Ectodermal cell (in vitro differentiated cells): ENCODE measurements around the gene FAR2.
"Not testable (repeated sequence)": the region's sequence is repeated elsewhere in the genome, so short reads cannot be mapped to it uniquely, and the experiment has no call there.

ENCODE experiments used
- H3K27ac ChIP-seq: 2 replicates; pipeline ENCODE4 v1.7.0; 2013; ENCODE audit warnings: mild to moderate bottlenecking, low read depth, low read length; ENCODE audit not compliant: insufficient read depth, poor library complexity, severe bottlenecking
- H3K27me3 ChIP-seq: 2 replicates; pipeline ENCODE4 v1.7.0; 2013; ENCODE audit warnings: mild to moderate bottlenecking, low read length; ENCODE audit not compliant: insufficient read depth, control insufficient read depth, poor library complexity, severe bottlenecking
- H3K36me3 ChIP-seq: one replicate; pipeline ENCODE4 v1.7.0; 2013; ENCODE audit warnings: low read length; ENCODE audit not compliant: control insufficient read depth, insufficient read depth
- H3K4me1 ChIP-seq: one replicate; pipeline ENCODE4 v1.7.0; 2013; ENCODE audit warnings: low read length; ENCODE audit not compliant: control insufficient read depth, insufficient read depth
- H3K4me3 ChIP-seq: 2 replicates; pipeline ENCODE4 v1.7.0; 2013; ENCODE audit warnings: low read depth, low read length, control low read depth; ENCODE audit not compliant: insufficient read depth
- H3K9me3 ChIP-seq: 2 replicates; pipeline ENCODE4 v1.7.0; 2013; ENCODE audit warnings: mild to moderate bottlenecking, low read length, moderate library complexity; ENCODE audit not compliant: control insufficient read depth
- WGBS, 2 experiments: methylation state at CpG; one replicate each; pipeline ENCODE4 v1.1.7; 2013; ENCODE audit warnings: missing lambda C conversion rate in 2 of 2; 5-methylcytosine and 5-hydroxymethylcytosine counted together

The FAR2 gene

DNA sequence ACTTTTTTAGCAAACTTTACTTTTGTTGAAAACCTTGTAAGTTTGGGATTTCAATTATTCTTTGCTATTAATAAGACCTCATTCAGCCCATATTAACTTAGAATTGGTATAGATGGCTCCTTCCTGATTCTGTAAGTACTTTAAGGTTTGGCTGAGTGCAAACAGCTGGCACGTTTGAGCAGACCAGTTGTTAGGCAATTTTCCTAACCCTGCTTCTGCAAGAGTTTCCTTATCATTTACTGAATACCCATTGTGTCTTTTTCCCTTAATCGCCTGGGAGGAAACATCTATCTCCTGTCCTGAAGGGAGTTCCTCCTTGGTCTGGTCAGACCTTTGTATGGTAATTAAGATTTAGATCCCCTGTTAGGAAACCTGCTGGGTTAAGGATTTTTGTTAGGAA, 20.9 kb downstream of the FAR2 start:
- not testable (repeated sequence) for H3K36me3 ChIP-seq, H3K27me3 ChIP-seq, H3K27ac ChIP-seq, H3K4me1 ChIP-seq, H3K4me3 ChIP-seq, H3K9me3 ChIP-seq
- 67 to 76% methylated on average over 2 of the region's 2 CpGs for WGBS, 2 experiments

DNA sequence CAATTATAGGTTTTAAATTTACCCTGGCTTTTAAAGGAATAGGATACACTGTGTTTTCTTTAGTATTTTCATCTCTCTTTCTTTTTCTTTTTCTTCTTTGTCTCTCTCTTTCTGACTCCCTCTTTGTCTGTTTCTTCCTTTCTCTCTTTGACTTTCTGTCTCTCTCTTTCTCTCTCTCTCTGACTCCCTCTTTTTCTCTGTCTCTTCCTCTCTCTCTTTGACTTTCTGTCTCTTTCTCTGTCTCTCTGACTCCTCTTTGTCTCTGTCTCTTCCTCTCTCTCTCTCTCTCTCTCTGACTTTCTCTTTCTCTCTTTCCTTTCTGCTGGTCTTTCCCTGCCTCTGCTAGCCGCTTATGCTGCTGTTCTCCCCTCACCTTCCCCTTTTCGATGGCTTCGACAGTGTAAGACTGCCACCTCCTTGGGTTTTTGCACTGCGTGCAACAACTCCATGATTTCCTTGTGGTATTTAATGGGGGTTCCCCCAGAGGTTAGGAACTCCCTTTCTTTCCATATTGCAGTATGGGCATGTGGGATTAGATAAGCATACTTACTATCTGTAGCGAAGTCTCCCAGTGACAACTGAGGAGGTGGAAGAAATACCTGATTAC, 21.5 kb downstream of the FAR2 start:
- H3K4me1 ChIP-seq, H3K27me3 ChIP-seq, H3K27ac ChIP-seq, H3K9me3 ChIP-seq, H3K36me3 ChIP-seq, H3K4me3 ChIP-seq: not testable (repeated sequence)
- WGBS, 2 experiments: 97 to 98% methylated on average over 4 to 5 of the region's 5 CpGs

DNA sequence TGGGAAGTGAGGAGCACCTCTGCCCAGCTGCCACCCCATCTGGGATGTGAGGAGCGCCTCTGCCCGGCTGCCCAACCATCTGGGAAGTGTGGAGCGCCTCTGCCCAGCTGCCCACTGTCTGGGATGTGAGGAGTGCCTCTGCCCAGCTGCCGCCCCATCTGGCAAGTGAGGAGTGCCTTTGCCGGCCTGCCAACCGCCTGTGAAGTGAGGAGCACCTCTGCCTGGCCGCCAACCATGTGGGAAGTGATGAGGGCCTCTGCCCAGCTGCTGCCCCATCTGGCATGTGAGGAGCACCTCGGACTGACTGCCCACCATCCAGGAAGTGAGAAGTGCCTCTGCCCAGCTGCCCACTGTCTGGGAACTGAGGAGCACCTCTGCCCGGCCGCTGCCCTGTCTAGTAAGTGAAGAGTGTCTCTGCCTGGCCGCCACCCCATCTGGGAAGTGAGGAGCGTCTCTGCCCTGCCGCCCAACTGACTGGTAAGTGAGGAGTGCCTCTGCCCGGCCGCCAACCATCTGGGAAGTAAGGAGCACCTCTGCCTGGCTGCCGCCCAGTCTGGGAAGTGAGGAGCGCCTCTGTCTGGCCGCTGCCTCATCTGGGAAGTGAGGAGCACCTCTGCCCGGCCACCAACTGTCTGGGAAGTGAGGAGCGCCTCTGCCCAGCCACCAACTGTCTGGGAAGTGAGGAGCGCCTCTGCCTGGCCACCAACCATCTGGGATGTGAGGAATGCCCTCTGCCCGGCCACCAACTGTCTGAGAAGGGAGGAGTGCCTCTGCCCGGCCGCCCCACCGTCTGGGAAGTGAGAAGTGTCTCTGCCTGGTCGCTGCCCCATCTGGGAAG, 22.6 kb downstream of the FAR2 start:
- Histone ChIP-seq H3K9me3 (no peaks in the 10 kb centered on the region), H3K27ac (no peak overlapping the region), H3K36me3 (peaks cover 4% of the 10 kb centered on the region), H3K27me3 (no peaks in the 10 kb centered on the region), H3K4me1 (no peaks in the 10 kb centered on the region), H3K4me3 (no peak overlapping the region)
- WGBS, 2 experiments: 86% methylated on average over 26 of the region's 26 CpGs

DNA sequence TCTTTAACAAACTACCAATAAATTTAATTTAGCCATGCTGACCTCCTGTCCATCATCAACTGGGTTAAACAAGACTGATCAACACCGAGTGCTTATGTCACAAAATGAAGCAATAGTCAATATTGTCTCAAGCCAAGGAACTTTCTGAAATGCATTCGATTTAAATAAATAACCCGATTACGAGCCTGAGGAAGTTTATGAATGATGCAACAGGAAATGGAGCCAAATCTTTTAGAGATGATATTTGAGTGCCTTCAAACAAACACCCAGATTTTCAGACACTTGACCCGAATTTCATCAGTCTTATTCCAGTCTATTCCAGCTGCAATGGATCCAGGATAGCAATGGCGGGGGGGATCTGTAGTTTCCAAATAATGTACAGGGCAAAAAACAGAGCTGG, 27.9 kb downstream of the FAR2 start:
- Histone ChIP-seq H3K4me3 (no peak overlapping the region), H3K4me1 (no peaks in the 10 kb centered on the region), H3K36me3 (no peaks in the 10 kb centered on the region), H3K9me3 (no peaks in the 10 kb centered on the region), H3K27ac (no peak overlapping the region), H3K27me3 (no peaks in the 10 kb centered on the region)
- WGBS, 2 experiments: 94 to 97% methylated on average over 6 of the region's 6 CpGs

DNA sequence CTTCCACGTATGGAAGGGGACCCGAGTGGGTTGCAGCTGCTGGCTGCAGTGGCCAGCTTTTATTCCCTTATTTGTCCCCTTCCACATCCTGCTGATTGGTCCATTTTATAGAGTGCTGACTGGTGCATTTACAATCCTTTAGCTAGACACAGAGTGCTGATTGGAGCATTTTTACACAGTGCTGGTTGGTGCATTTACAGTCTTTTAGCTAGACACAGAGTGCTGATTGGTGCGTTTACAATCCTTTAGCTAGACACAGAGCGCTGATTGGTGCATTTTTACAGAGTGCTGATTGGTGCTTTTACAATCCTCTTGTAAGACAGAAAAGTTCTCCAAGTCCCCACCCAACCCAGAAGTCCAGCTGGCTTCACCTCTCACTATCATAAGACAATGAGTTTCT, 33.2 kb downstream of the FAR2 start:
- not testable (repeated sequence) for H3K4me1 ChIP-seq, H3K9me3 ChIP-seq, H3K36me3 ChIP-seq, H3K27ac ChIP-seq, H3K27me3 ChIP-seq, H3K4me3 ChIP-seq
- WGBS, 2 experiments: 95 to 97% methylated on average over 4 of the region's 4 CpGs

DNA sequence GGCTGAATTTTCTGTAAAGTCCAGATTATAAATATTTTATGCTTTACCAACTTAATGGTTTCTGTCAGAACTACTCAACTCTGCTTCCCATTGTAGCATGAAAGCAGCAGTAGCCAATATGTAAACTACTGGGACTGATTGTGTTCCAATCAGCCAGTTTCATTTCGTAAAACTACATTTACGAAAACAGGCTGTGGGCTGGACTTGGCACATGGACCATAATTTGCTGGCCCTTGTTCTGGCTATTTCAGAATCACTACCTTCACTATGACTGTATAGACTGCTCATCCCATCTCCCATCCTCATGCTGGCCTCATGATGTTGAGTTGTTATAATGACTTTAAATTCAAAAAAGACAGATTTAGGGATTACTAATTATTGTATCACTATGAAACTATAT, 38.7 kb downstream of the FAR2 start:
- H3K4me1 ChIP-seq: no peaks in the 10 kb centered on the region
- 93 to 100% methylated on average over 2 of the region's 2 CpGs for WGBS, 2 experiments
- H3K27ac ChIP-seq: no peak overlapping the region
- no peak overlapping the region for H3K4me3 ChIP-seq
- H3K27me3 ChIP-seq: no peaks in the 10 kb centered on the region
- H3K36me3 ChIP-seq: no peaks in the 10 kb centered on the region
- no peaks in the 10 kb centered on the region for H3K9me3 ChIP-seq

DNA sequence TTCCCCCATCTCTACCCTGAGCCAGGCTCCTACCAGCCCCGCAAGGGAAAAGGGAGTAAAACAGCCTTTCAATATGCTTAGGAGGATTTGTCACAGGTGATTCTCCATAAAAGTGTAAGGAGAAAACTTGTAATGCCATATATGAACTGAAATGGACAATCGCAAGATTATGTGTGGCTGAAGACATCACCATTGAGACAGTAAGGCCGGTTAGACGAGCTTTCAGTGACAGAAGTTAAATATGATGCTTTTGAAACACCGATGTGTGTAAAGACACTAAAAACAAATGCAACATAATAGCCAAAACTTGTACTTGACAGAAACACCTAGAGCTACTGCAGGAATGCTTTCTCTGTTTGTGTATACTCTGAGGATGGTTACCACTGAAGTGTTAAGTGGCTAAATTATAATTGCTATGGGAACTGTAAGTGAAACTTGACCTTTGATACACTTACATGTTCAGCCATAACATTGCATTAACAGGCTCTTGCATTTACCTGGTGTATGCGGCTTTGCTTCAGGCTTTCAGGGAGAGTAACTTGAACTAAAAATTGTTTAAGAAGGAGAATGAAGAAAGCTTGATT, 42.3 kb downstream of the FAR2 start:
- H3K27ac ChIP-seq: no peak overlapping the region
- H3K36me3 ChIP-seq: no peaks in the 10 kb centered on the region
- H3K4me3 ChIP-seq: no peak overlapping the region
- WGBS, 2 experiments: 97 to 98% methylated on average over 5 to 6 of the region's 6 CpGs
- H3K27me3 ChIP-seq: no peaks in the 10 kb centered on the region
- no peaks in the 10 kb centered on the region for H3K4me1 ChIP-seq
- H3K9me3 ChIP-seq: no peaks in the 10 kb centered on the region

DNA sequence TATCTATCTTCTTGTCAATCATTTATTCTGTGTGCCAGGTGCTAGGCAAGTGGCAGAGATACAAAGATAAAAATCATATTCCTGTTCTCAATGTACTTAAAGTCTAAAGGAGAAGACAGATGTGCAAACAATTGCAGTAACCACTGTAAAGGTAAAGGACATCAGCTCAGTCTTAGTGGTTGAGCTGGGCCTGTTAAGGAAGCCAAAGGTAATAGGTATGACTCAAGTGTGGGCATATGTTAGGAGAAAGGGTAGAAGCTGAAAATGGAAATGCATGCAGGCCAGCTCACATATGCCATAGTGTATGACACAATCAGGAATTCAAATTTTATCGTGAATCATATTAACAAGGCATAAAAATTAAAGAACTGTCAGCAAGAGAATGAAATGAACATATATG, 49.8 kb downstream of the FAR2 start:
- WGBS, 2 experiments: 67 to 80% methylated on average over 1 of the region's 1 CpG
- H3K4me1 ChIP-seq: no peaks in the 10 kb centered on the region
- no peak overlapping the region for H3K27ac ChIP-seq
- no peaks in the 10 kb centered on the region for H3K9me3 ChIP-seq
- no peak overlapping the region for H3K4me3 ChIP-seq
- no peaks in the 10 kb centered on the region for H3K27me3 ChIP-seq
- H3K36me3 ChIP-seq: no peaks in the 10 kb centered on the region

DNA sequence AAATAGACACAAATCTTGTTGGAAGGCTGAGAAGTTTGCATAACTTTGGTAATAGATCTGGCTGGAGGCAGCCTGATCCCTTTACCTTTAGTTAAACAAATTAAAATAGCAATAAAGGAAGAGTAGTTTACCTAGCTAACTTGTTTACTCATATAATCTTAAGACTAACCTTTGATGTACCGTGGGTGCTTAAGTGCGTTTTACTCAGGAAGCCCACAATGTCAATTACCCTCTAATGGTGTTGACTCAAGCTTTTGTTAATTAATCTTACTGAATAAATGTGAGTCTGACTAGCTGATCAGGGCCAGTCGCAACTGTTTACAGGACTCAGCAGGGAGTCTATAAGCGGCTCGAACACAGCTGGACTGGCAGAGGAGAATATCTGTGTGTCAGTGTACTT, 51.5 kb downstream of the FAR2 start:
- Histone ChIP-seq H3K4me3 (no peak overlapping the region), H3K4me1 (no peaks in the 10 kb centered on the region), H3K36me3 (no peaks in the 10 kb centered on the region), H3K27me3 (no peaks in the 10 kb centered on the region), H3K9me3 (no peaks in the 10 kb centered on the region), H3K27ac (no peak overlapping the region)
- WGBS, 2 experiments: 27 to 50% methylated on average over 4 to 5 of the region's 5 CpGs

DNA sequence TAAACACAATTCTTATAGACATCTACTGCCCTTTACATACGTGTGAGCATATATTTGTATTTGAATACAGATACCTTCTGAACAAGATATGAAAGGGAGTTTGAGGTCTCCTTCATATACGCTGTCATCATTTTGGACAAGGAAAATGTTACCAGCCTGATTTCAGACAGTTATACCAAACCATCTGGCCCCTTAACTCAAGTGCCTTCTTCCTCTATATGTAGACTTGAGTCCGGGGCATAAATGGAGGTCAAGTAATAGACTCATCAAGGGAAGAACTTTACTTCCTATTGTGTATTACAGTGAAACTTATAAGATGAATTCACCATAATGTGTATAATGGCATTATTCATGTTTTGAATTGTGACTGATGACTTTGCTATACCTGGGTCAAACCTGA, 52.2 kb downstream of the FAR2 start:
- H3K36me3 ChIP-seq: no peaks in the 10 kb centered on the region
- 91 to 92% methylated on average over 1 to 2 of the region's 3 CpGs for WGBS, 2 experiments
- no peaks in the 10 kb centered on the region for H3K4me1 ChIP-seq
- H3K4me3 ChIP-seq: no peak overlapping the region
- no peaks in the 10 kb centered on the region for H3K27me3 ChIP-seq
- H3K27ac ChIP-seq: no peak overlapping the region
- H3K9me3 ChIP-seq: no peaks in the 10 kb centered on the region
